Esophagus squamous epithelium (tissue), 4 donors: Measurements from ENCODE around the gene INSC.

Experiments
- CTCF ChIP-seq, 6 experiments: fragments of 450-650 bp in 4 of 6; fragments of 200-600 bp in 2 of 6; sonication (generic) in 2 of 6; IDR thresholded peaks; one replicate each; pipeline ENCODE4 v1.5.1; 2016 to 2019; ENCODE audit warnings: antibody characterized with exemption in 6 of 6, mild to moderate bottlenecking in 4 of 6, moderate library complexity in 4 of 6
- POLR2A ChIP-seq, 4 donors: fragments of 450-650 bp; IDR thresholded peaks; one replicate each; pipeline ENCODE4 v1.6.1; 2017; ENCODE audit warnings: antibody characterized with exemption in 4 of 4, mild to moderate bottlenecking in 4 of 4, moderate library complexity in 3 of 4

- TF ChIP-seq CTCF (IDR thresholded peaks at IDR 0.05) (no peak), POLR2A (IDR thresholded peaks at IDR 0.05) (no peak)
Measured at GRCh38 chr11:15163136-15163535, 48.4 kb downstream of the INSC start.
